ENCODE results near the gene ACBD5.

Gene ACBD5

DNA sequence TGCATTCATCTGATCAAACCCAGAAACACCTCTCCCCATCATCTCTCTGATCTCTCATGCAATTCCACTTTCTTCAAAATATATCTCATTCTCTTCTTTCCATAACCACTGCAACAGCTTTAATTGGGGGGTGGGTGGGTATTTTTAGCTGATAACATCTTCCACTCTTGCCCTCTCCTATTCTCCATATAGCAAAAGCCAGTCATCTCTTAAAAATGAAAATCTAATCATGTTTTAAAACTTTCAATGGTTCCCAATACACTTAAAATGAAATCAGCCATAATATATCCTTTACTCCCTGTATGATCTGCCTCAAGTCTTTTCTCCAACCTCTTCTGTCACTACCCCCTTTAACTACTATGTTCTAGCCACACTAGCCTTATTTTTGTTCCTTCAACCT lies 87.9 kb downstream of the ACBD5 start:
- no peak for DNase-seq (ENCODE audit: low read depth)

DNA sequence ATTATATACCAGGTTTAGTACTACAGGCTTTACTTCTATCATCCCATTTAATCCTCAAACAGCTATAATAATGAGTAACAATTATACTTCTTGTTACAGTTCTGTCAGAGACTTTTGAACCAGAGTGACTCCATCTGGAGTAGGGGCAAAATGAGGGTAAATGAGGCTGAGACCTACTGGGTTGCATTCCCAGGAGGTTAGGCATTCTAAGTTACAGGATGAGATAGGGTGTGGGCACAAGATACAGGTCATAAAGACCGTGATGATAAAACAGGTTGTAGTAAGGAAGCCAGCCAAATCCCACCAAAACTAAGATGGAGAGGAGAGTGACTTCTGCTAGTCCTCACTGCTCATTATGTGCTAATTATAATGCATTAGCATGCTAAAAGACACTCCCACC lies 90.3 kb downstream of the ACBD5 start:
- no peak for DNase-seq (ENCODE audit: low read depth)

DNA sequence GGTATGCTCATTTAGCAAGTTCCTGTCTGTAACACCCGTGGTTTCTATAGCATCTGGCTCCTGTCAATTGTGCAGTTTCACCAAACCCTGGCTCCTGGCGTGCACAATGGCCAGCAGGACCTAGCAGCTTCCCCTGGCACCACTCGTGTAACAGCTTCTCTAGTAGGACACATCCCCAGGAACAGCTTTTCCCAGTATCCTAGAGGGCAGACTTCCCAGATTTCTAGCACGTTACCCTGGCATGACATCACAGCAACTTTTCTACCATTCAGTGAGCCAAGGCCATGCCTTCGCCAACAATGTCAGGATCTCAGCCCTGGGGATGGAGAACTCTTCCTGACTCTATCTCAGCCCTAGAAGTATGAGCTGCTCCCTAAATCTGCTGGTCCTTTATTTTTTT lies 92.9 kb downstream of the ACBD5 start:
- DNase-seq (ENCODE audit: low read depth): no peak

DNA sequence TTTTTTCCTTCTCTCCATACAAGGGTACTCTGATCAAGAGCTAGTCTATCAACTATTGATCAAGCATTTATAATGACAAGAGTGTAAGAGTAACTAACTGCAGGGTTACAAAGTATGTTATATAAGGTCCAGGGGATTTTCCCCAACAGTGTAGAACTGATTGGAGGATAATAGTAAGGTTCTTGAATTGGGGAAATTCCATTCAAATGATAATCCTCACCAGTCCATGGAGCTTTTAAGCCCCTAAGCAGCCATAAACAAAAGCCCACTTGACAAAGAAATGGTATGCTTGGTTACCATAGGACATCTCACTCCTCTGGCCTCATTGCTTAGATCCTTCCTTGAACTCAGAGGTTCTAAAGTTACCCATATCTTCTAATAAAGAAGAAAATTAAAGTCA lies 94.7 kb downstream of the ACBD5 start:
- no peak for DNase-seq (ENCODE audit: low read depth)
